HUES6 (cell line): ENCODE data around the gene SOX18.

ENCODE experiments used
- H3K27ac ChIP-seq: 2 replicates; pipeline ENCODE4 v1.7.0; 2013; ENCODE audit warnings: low read depth, mild to moderate bottlenecking, low read length, inconsistent platforms
- H3K27me3 ChIP-seq: 2 replicates; pipeline ENCODE4 v1.6.1; 2013; ENCODE audit warnings: low read length; ENCODE audit not compliant: control insufficient read depth, insufficient read depth
- H3K36me3 ChIP-seq: 2 replicates; pipeline ENCODE4 v1.6.1; 2013; ENCODE audit warnings: low read length; ENCODE audit not compliant: control insufficient read depth, insufficient read depth
- H3K4me1 ChIP-seq: 2 replicates; pipeline ENCODE4 v1.6.1; 2013; ENCODE audit warnings: low read length; ENCODE audit not compliant: control insufficient read depth, insufficient read depth
- H3K4me3 ChIP-seq: 2 replicates; pipeline ENCODE4 v1.5.1; 2013; ENCODE audit warnings: low read depth, low read length
- H3K9ac ChIP-seq: one replicate; pipeline ENCODE4 v1.6.1; 2013; ENCODE audit warnings: mild to moderate bottlenecking, low read length
- H3K9me3 ChIP-seq: 2 replicates; pipeline ENCODE4 v1.6.1; 2013; ENCODE audit warnings: low read depth, low read length; ENCODE audit not compliant: control insufficient read depth, insufficient read depth

SOX18 gene

GRCh38 chr20:64073476-64074183 is 24.2 kb upstream of the SOX18 start:
- H3K36me3 ChIP-seq, result peaks cover 15% of the 10 kb centered on the region
- H3K4me3 ChIP-seq, result no peak overlapping the region
- H3K27ac ChIP-seq, result no peak overlapping the region
- no peak overlapping the region for H3K9ac ChIP-seq
- peaks cover 7% of the 10 kb centered on the region; the same call in 1 of the 2 replicates for H3K4me1 ChIP-seq
- no peaks in the 10 kb centered on the region for H3K9me3 ChIP-seq
- H3K27me3 ChIP-seq, result no peaks in the 10 kb centered on the region

GRCh38 chr20:64072498-64073063 is 23.1 kb upstream of the SOX18 start:
- no peak overlapping the region for H3K27ac ChIP-seq
- peaks cover 15% of the 10 kb centered on the region for H3K36me3 ChIP-seq
- H3K27me3 ChIP-seq, result no peaks in the 10 kb centered on the region
- H3K9me3 ChIP-seq, result no peaks in the 10 kb centered on the region
- H3K4me1 ChIP-seq, result no peaks in the 10 kb centered on the region
- no peak overlapping the region for H3K9ac ChIP-seq
- H3K4me3 ChIP-seq, result no peak overlapping the region

DNA sequence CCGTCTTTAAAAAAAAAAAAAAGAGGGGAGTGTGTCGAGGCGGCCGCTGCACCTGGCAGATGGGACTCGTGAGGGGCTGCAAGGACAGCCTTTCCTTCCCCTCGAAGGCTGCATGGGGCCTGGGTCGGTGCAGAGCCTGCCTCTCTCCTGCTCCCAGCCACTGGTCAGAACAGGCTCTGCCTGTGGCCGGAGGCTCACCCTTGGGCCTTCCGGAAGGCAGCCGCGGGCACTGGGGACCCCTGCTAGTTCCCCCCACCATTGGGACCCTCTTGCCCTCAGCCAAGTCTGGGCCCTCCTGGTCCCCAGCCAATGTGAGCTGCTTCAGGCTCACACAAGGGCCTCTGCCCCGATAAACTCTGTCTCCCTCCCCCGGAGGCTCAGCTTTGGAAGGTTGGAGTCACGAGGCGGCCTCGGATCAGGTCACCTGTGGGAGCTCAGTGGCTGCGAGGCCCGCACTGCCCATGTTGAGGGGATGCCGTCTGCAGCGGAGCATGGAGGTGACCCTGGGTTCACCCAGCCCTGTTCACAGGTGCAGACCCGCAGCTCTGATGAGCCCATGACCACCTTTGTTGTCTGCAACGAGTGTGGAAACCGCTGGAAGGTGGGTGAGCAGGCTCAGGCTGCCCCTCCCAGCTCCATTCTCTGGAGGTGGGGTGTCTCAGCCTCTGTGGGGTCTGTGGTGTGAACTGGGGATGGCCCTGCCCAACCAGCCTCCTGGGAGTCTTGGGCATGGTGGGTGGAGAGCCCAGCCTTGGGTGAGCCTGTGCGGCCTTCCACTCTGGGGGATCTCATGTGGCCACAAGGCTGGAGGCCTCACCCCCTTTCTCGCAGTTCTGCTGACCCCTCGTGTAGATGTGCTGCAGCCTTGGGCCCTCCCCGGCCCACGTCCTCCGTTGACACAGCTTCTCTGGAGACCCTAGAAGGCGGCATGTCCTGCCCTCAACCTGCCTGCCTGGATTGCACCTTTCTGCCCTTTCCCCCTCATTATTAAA is 22.2 kb upstream of the SOX18 start:
- H3K36me3 ChIP-seq, result peaks cover 15% of the 10 kb centered on the region
- H3K9ac ChIP-seq, result no peak overlapping the region
- no peak overlapping the region for H3K27ac ChIP-seq
- no peak overlapping the region for H3K4me3 ChIP-seq
- H3K27me3 ChIP-seq, result no peaks in the 10 kb centered on the region
- no peaks in the 10 kb centered on the region for H3K9me3 ChIP-seq
- no peaks in the 10 kb centered on the region for H3K4me1 ChIP-seq

GRCh38 chr20:64070244-64070993 is 21.0 kb upstream of the SOX18 start:
- H3K4me1 ChIP-seq, result peaks cover 9% of the 10 kb centered on the region
- H3K36me3 ChIP-seq, result peaks cover 15% of the 10 kb centered on the region
- H3K27me3 ChIP-seq, result no peaks in the 10 kb centered on the region
- H3K9ac ChIP-seq, result no peak overlapping the region
- H3K27ac ChIP-seq, result no peak overlapping the region
- H3K4me3 ChIP-seq, result no peak overlapping the region
- H3K9me3 ChIP-seq, result no peaks in the 10 kb centered on the region

DNA sequence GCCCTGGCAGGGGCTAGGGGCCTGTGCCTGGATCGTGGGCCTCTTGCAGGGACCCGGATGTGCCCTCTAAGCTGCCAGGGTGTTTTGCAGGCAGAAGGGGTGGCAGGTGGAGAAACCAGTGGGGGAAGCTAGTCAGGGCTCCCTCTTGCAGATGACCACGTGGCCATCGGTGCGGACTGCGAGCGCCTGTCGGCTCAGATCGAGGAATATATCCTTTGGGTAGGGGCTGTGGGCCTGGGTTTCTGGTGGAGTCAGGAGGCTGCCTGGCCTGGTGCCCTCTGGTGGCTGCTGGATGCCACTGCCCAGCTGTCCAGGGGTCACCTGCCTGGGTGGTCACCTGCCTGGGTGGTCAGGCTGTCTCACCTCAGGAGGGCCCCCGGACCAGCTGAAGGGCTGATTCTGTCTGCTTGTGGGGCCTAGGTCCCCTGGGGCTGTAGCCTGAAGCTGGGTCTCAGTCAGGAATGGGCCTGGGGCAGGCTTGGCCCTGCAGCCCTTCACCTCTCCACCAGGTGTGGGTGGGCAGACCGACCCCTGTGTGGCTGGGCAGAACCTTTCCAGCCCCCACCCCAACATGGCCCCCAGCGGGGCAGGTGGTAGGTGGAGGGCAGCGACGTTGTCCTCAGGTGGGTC is 20.3 kb upstream of the SOX18 start:
- peaks cover 9% of the 10 kb centered on the region for H3K4me1 ChIP-seq
- H3K27ac ChIP-seq, result no peak overlapping the region
- no peak overlapping the region for H3K9ac ChIP-seq
- H3K9me3 ChIP-seq, result no peaks in the 10 kb centered on the region
- no peaks in the 10 kb centered on the region for H3K27me3 ChIP-seq
- H3K36me3 ChIP-seq, result peaks cover 15% of the 10 kb centered on the region
- H3K4me3 ChIP-seq, result no peak overlapping the region

DNA sequence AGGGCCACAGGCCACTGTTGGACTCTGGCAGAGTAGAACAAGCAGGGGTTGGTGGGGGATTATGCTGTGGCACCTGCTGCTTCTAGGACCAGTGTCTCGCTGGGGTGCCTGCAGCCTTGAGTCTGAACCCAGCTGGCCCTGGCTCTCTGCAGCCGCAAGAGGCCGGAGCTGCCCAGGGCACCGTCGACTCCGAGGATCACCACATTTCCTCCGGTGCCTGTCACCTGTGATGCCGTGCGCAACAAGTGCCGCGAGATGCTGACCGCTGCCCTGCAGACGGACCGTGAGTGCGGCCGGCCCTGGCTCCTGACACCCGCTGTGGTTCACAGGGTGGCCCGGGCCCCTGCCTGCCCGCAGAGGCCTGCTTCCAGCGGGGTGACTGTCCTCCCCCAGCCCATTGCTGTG is 19.8 kb upstream of the SOX18 start:
- Histone ChIP-seq H3K4me1 (peaks cover 11% of the 10 kb centered on the region), H3K36me3 (peaks cover 14% of the 10 kb centered on the region), H3K9ac (no peak overlapping the region), H3K4me3 (no peak overlapping the region), H3K9me3 (no peaks in the 10 kb centered on the region), H3K27ac (no peak overlapping the region), H3K27me3 (no peaks in the 10 kb centered on the region)

- Histone ChIP-seq H3K27me3 (no peaks in the 10 kb centered on the region), H3K27ac (no peak overlapping the region), H3K4me1 (peaks cover 17% of the 10 kb centered on the region), H3K36me3 (peaks cover 9% of the 10 kb centered on the region), H3K9ac (no peak overlapping the region), H3K9me3 (no peaks in the 10 kb centered on the region), H3K4me3 (no peak overlapping the region)
Measured at GRCh38 chr20:64068386-64069208, 19.2 kb upstream of the SOX18 start.

DNA sequence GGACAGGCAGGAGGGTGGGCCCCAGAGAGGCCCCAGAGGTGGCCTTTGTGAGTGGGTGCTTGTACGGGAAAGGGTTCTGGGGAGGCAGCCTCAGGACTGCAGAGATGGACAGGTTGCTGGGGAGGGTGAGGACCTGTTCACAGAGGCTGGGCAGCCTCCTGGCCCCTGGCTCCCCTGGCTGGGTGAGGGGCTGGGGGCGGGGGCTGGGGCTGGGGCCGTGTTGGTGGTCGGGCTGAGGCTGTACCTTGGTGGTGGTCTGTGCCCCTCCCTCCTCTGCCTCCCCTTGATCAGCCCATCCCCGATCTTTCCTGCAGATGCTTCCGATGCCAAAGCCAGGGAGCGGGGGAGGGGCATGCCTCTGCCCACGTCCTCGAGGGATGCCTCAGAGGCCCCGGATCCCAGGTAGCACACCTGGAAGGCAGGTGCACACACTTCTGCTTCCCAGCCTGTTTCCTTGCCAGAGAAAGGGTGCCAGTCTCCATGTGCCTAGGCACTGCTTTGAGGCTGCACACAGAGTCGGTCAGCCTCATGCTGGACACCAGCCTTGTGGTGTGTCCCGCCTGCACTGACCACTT is 18.4 kb upstream of the SOX18 start:
- H3K4me3 ChIP-seq, result no peak overlapping the region
- peaks cover 8% of the 10 kb centered on the region for H3K36me3 ChIP-seq
- no peaks in the 10 kb centered on the region for H3K9me3 ChIP-seq
- H3K27ac ChIP-seq, result no peak overlapping the region
- peaks cover 19% of the 10 kb centered on the region for H3K4me1 ChIP-seq
- H3K9ac ChIP-seq, result no peak overlapping the region
- H3K27me3 ChIP-seq, result no peaks in the 10 kb centered on the region

GRCh38 chr20:64067005-64067632 is 17.7 kb upstream of the SOX18 start:
- H3K9ac ChIP-seq, result no peak overlapping the region
- peaks cover 22% of the 10 kb centered on the region for H3K4me1 ChIP-seq
- H3K36me3 ChIP-seq, result peaks cover 2% of the 10 kb centered on the region
- no peak overlapping the region for H3K4me3 ChIP-seq
- no peak overlapping the region for H3K27ac ChIP-seq
- no peaks in the 10 kb centered on the region for H3K27me3 ChIP-seq
- H3K9me3 ChIP-seq, result no peaks in the 10 kb centered on the region
